K562 (cell line): ENCODE data around the gene RNF151. TPM values are rescaled to one million over a fixed set of nuclear protein-coding genes. Genes with fewer than 3 reads are reported as not detected.

Source experiments
- ARID2 ChIP-seq: fragments of 450-650 bp; IDR thresholded peaks from 2 replicates; pipeline ENCODE4 v1.6.1; 2017; ENCODE audit warnings: antibody characterized with exemption, mild to moderate bottlenecking
- BCL6 ChIP-seq: fragments of 250-450 bp; sonication (Bioruptor Pico); IDR thresholded peaks from 2 replicates; pipeline ENCODE4 v1.4.0; 2020
- CXXC5 ChIP-seq: fragments of 250-450 bp; sonication (Bioruptor Pico); IDR thresholded peaks from 2 replicates; pipeline ENCODE4 v1.8.0; 2022; ENCODE audit warnings: inconsistent platforms, mild to moderate bottlenecking, moderate library complexity
- DACH1 ChIP-seq: fragments of 450-650 bp; IDR thresholded peaks from 2 replicates; pipeline ENCODE4 v1.6.1; 2018; ENCODE audit not compliant: partially characterized antibody
- ELF1 ChIP-seq: fragments of 200-800 bp; sonication (Bioruptor generic); IDR thresholded peaks from 2 replicates; pipeline ENCODE4 v1.6.1; 2016; ENCODE audit warnings: missing genetic modification characterization, missing compliant biosample characterization
- GATAD2A ChIP-seq: fragments of 450-650 bp; IDR thresholded peaks from 2 replicates; pipeline ENCODE4 v1.6.1; 2017
- IFI16 ChIP-seq: fragments of 250-450 bp; sonication (Bioruptor Pico); IDR thresholded peaks from 2 replicates; pipeline ENCODE4 v2.1.2; 2022; ENCODE audit warnings: mild to moderate bottlenecking, inconsistent platforms
- MCM7 ChIP-seq, 2 experiments: fragments of 450-650 bp; IDR thresholded peaks; 2 replicates each; pipeline ENCODE4 v1.6.1; 2016 to 2018
- NEUROD1 ChIP-seq: fragments of 150-350 bp; IDR thresholded peaks from 2 replicates; pipeline ENCODE4 v1.6.1; 2014; ENCODE audit warnings: borderline replicate concordance, low read length, low read depth; ENCODE audit not compliant: partially characterized antibody
- NR2F6 ChIP-seq: fragments of 450-650 bp; formaldehyde crosslinking; IDR thresholded peaks from 2 replicates; pipeline ENCODE4 v1.4.0; 2020; ENCODE audit warnings: mild to moderate bottlenecking
- PCBP2 ChIP-seq: fragments of 200-400 bp; formaldehyde crosslinking; IDR thresholded peaks from 2 replicates; pipeline ENCODE4 v1.6.1; 2018; ENCODE audit warnings: low read length, low read depth, mild to moderate bottlenecking, moderate library complexity; ENCODE audit not compliant: poor library complexity, severe bottlenecking
- RBM22 ChIP-seq: fragments of 200-400 bp; formaldehyde crosslinking; IDR thresholded peaks from 2 replicates; pipeline ENCODE4 v1.6.1; 2018; ENCODE audit warnings: low read length, low read depth; ENCODE audit not compliant: poor library complexity, severe bottlenecking
- RUNX1 ChIP-seq: sonication (generic); IDR thresholded peaks from 2 replicates; pipeline ENCODE4 v1.6.1; 2016; ENCODE audit warnings: antibody characterized with exemption, low read depth
- SLC30A9 ChIP-seq: fragments of 250-450 bp; sonication (Bioruptor Pico); IDR thresholded peaks from 2 replicates; pipeline ENCODE4 v1.8.0; 2022; ENCODE audit warnings: mild to moderate bottlenecking, moderate library complexity
- SMAD3 ChIP-seq: fragments of 450-650 bp; formaldehyde crosslinking; conservative IDR thresholded peaks from 2 replicates; pipeline ENCODE4 v1.4.0; 2020; ENCODE audit warnings: mild to moderate bottlenecking
- TARDBP ChIP-seq: fragments of 450-650 bp; IDR thresholded peaks from 2 replicates; pipeline ENCODE4 v1.6.1; 2016
- WHSC1 ChIP-seq: IDR thresholded peaks from one replicate; pipeline ENCODE4 v1.6.1; 2012; ENCODE audit warnings: low read length, control low read depth, inconsistent platforms
- YY1 ChIP-seq, 3 experiments: IDR thresholded peaks; 2 replicates each; pipeline ENCODE4 v1.6.1; 2011; ENCODE audit warnings: low read length in 2 of 3, mild to moderate bottlenecking in 2 of 3, moderate library complexity in 2 of 3, borderline replicate concordance in 1 of 3, control low read depth in 1 of 3, low read depth in 1 of 3; ENCODE audit not compliant: insufficient read depth in 3 of 3, insufficient replicate concordance in 2 of 3, control insufficient read depth in 1 of 3, insufficient read length in 1 of 3; ENCODE audit errors: extremely low read depth in 1 of 3
- ZFX ChIP-seq: sonication (generic); formaldehyde crosslinking; IDR thresholded peaks from 2 replicates; pipeline ENCODE4 v1.8.0; 2022; ENCODE audit warnings: mild to moderate bottlenecking, missing genetic modification reagents, moderate library complexity
- ZNF253 ChIP-seq: fragments of 250-450 bp; sonication (Bioruptor Pico); conservative IDR thresholded peaks from 2 replicates; pipeline ENCODE4 v1.6.1; 2021; ENCODE audit warnings: mild to moderate bottlenecking
- polyA plus RNA-seq, 8 experiments: library from polyadenylated mRNA; depleted of rRNA in 4 of 8; stranded (reverse) in 5 of 8; unstranded in 3 of 8; fragments of >200 nt; fragmentation: Nextera tagmentation in 2 of 8; fragmentation: Illumina TruSeq in 1 of 8; extraction: Ambion mirVana in 2 of 8; extraction: Trizol in 1 of 8; gene quantifications; 2 replicates each; pipeline versions ENCODE4 v1.2.1 to v1.2.3, GENCODE V29; 2011 to 2014; ENCODE audit warnings: inconsistent platforms in 1 of 8, missing spikeins in 1 of 8
- total RNA-seq, 7 experiments: library from RNA; depleted of rRNA in 6 of 7; stranded (reverse); fragments of >200 nt in 6 of 7; fragmentation: Illumina TruSeq in 2 of 7; extraction: Trizol in 2 of 7; gene quantifications; 2 replicates each; pipeline versions ENCODE4 v1.2.1 to v1.2.3, GENCODE V29; 2011 to 2021; ENCODE audit warnings: low replicate concordance in 1 of 7
- TF ChIP-seq, protein P1 (sequence below): fragments of 450-650 bp; formaldehyde crosslinking; IDR thresholded peaks from 2 replicates; pipeline ENCODE4 v1.4.0; 2022; ENCODE audit warnings: missing genetic modification characterization
- TF ChIP-seq, protein P2 (sequence below): fragments of 250-450 bp; sonication (Bioruptor Pico); IDR thresholded peaks from 2 replicates; pipeline ENCODE4 v1.4.0; 2020; ENCODE audit warnings: mild to moderate bottlenecking, moderate library complexity
- TF ChIP-seq, protein P3 (sequence below): IDR thresholded peaks from 2 replicates; pipeline ENCODE4 v1.6.1; 2016; ENCODE audit warnings: missing genetic modification characterization, missing compliant biosample characterization
- TF ChIP-seq, protein P4 (sequence below): sonication (generic); formaldehyde crosslinking; IDR thresholded peaks from 2 replicates; pipeline ENCODE4 v1.8.1; 2023; ENCODE audit warnings: mild to moderate bottlenecking, missing genetic modification reagents, moderate library complexity

The RNF151 gene
- total and polyA plus RNA-seq, 9 of the 15 experiments (the other 6 are each of a cell fraction or from before 2014, with no cell fraction given) = not detected

DNA sequence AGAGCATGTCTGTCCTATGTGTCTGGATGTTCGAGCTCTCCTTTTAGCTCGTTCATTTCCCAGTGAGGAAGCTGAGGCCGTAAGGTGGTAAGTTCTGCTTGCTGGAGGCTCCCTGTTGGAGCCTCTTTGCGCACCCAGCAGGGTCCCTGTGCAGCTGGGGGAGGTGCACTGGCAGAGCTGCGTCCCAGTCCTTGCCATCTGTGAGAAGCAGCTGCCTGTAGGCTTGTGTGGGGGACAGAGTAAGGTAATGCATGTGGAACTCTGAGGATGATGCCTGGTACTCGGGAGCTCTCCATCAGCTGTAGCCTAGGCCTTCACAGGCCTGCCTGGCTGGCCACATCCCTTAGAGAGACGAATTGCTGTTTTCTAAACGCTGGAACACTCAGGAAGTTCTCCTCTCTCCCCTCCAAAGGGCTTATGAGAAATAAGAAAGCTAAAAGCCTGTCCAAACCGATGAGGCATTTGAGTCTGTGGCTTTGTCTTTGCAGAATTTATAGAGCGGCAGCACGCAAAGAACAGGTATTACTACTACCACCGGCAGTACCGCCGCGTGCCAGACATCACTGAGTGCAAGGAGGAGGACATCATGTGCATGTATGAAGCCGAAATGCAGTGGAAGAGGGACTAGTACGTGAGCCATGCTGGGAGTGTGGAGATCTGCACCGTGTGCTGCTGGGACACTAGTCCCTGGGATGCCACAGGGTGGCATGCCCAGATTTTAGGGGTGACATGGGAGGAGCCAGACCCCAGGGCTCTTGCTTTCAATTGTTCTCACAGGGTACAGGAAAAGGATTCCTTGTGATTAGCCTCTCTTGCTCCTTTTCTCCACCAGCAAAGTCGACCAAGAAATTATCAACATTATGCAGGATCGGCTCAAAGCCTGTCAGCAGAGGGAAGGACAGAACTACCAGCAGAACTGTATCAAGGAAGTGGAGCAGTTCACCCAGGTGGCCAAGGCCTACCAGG is 5.7 kb upstream of the RNF151 start (continued):
- no peak for TF ChIP-seq CXXC5 (CRISPR knock-in tag)
- peak; percentile 65 for TF ChIP-seq ZFX (CRISPR knock-in tag)
- TF ChIP-seq PCBP2 = no peak
- no peak for TF ChIP-seq TARDBP
- TF ChIP-seq, protein P1, sequence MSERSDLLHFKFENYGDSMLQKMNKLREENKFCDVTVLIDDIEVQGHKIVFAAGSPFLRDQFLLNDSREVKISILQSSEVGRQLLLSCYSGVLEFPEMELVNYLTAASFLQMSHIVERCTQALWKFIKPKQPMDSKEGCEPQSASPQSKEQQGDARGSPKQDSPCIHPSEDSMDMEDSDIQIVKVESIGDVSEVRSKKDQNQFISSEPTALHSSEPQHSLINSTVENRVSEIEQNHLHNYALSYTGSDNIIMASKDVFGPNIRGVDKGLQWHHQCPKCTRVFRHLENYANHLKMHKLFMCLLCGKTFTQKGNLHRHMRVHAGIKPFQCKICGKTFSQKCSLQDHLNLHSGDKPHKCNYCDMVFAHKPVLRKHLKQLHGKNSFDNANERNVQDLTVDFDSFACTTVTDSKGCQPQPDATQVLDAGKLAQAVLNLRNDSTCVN (CRISPR knock-in tag) = no peak
- peak; percentile 87 for TF ChIP-seq ZNF253 (CRISPR knock-in tag)
- TF ChIP-seq, protein P2, sequence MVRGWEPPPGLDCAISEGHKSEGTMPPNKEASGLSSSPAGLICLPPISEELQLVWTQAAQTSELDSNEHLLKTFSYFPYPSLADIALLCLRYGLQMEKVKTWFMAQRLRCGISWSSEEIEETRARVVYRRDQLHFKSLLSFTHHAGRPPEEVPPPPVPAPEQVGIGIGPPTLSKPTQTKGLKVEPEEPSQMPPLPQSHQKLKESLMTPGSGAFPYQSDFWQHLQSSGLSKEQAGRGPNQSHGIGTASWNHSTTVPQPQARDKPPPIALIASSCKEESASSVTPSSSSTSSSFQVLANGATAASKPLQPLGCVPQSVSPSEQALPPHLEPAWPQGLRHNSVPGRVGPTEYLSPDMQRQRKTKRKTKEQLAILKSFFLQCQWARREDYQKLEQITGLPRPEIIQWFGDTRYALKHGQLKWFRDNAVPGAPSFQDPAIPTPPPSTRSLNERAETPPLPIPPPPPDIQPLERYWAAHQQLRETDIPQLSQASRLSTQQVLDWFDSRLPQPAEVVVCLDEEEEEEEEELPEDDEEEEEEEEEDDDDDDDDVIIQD (CRISPR knock-in tag) = no peak
- no peak for TF ChIP-seq DACH1
- TF ChIP-seq SMAD3 = peak; percentile 83
- no peak for TF ChIP-seq RBM22
- TF ChIP-seq, protein P3, sequence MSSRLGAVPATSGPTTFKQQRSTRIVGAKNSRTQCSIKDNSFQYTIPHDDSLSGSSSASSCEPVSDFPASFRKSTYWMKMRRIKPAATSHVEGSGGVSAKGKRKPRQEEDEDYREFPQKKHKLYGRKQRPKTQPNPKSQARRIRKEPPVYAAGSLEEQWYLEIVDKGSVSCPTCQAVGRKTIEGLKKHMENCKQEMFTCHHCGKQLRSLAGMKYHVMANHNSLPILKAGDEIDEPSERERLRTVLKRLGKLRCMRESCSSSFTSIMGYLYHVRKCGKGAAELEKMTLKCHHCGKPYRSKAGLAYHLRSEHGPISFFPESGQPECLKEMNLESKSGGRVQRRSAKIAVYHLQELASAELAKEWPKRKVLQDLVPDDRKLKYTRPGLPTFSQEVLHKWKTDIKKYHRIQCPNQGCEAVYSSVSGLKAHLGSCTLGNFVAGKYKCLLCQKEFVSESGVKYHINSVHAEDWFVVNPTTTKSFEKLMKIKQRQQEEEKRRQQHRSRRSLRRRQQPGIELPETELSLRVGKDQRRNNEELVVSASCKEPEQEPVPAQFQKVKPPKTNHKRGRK = no peak
- no peak for TF ChIP-seq SLC30A9
- TF ChIP-seq NR2F6 (CRISPR knock-in tag) = no peak
- TF ChIP-seq, protein P4, sequence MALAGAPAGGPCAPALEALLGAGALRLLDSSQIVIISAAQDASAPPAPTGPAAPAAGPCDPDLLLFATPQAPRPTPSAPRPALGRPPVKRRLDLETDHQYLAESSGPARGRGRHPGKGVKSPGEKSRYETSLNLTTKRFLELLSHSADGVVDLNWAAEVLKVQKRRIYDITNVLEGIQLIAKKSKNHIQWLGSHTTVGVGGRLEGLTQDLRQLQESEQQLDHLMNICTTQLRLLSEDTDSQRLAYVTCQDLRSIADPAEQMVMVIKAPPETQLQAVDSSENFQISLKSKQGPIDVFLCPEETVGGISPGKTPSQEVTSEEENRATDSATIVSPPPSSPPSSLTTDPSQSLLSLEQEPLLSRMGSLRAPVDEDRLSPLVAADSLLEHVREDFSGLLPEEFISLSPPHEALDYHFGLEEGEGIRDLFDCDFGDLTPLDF (CRISPR knock-in tag) = no peak
- TF ChIP-seq NEUROD1 = no peak
- no peak for TF ChIP-seq GATAD2A
- no peak for TF ChIP-seq IFI16 (CRISPR knock-in tag)
- no peak for TF ChIP-seq MCM7 (IDR thresholded peaks at IDR 0.05)
- TF ChIP-seq WHSC1 = no peak
- TF ChIP-seq ELF1 = no peak
- no peak for TF ChIP-seq ARID2
- TF ChIP-seq BCL6 (CRISPR knock-in tag) = no peak
- no peak for TF ChIP-seq YY1 (IDR thresholded peaks at IDR 0.05; ENCODE audit: borderline replicate concordance in 1 of 3, control insufficient read depth in 1 of 3, extremely low read depth in 1 of 3, insufficient read depth in 3 of 3, insufficient read length in 1 of 3, insufficient replicate concordance in 2 of 3, low read depth in 1 of 3, low read length in 2 of 3)
- TF ChIP-seq RUNX1 = no peak
